IPS-NIHi7 (cell line): Measurements from ENCODE around the gene TTC28.
A peak's percentile ranks its signal among the peaks of the same experiment; 100 is the strongest.

Experiments used
- DNase-seq: peaks from one replicate; pipeline ENCODE4 v3.0.0; 2012; ENCODE audit warnings: mixed read lengths; ENCODE audit errors: extremely low spot score

Gene TTC28

GRCh38 chr22:28442264-28442710 is 237.4 kb downstream of the TTC28 start:
- peak; percentile 96 for DNase-seq

GRCh38 chr22:28441720-28442263 is 237.8 kb downstream of the TTC28 start:
- DNase-seq, result peak; percentile 15

- DNase-seq, result no peak
Observed at GRCh38 chr22:28440592-28441390, 238.8 kb downstream of the TTC28 start.

GRCh38 chr22:28438183-28438768 is 241.4 kb downstream of the TTC28 start:
- no peak for DNase-seq

GRCh38 chr22:28435982-28436381 is 243.7 kb downstream of the TTC28 start:
- no peak for DNase-seq

GRCh38 chr22:28435140-28435768 is 244.4 kb downstream of the TTC28 start:
- DNase-seq, result no peak

GRCh38 chr22:28430466-28431025 is 249.1 kb downstream of the TTC28 start:
- DNase-seq, result no peak

GRCh38 chr22:28429711-28430110 is 249.9 kb downstream of the TTC28 start:
- DNase-seq, result no peak

GRCh38 chr22:28428271-28428670 is 251.4 kb downstream of the TTC28 start:
- no peak for DNase-seq

- DNase-seq, result no peak
Observed at GRCh38 chr22:28426346-28427132, 253.1 kb downstream of the TTC28 start.

GRCh38 chr22:28425211-28425610 is 254.4 kb downstream of the TTC28 start:
- DNase-seq, result no peak

GRCh38 chr22:28424427-28425080 is 255.1 kb downstream of the TTC28 start:
- no peak for DNase-seq

- DNase-seq, result no peak
Observed at GRCh38 chr22:28419919-28420318, 259.7 kb downstream of the TTC28 start.

- no peak for DNase-seq
Observed at GRCh38 chr22:28418008-28418407, 261.6 kb downstream of the TTC28 start.

- no peak for DNase-seq
Observed at GRCh38 chr22:28417431-28417830, 262.2 kb downstream of the TTC28 start.

GRCh38 chr22:28414913-28415312 is 264.7 kb downstream of the TTC28 start:
- no peak for DNase-seq

- no peak for DNase-seq
Observed at GRCh38 chr22:28413612-28414399, 265.8 kb downstream of the TTC28 start.

- DNase-seq, result no peak
Observed at GRCh38 chr22:28412109-28412508, 267.5 kb downstream of the TTC28 start.

GRCh38 chr22:28411125-28411524 is 268.5 kb downstream of the TTC28 start:
- no peak for DNase-seq
